Thoracic aorta (tissue), 2 donors: ENCODE data around the gene ZNF474. TPM values are rescaled to one million over a fixed set of nuclear protein-coding genes. Genes with fewer than 3 reads are reported as not detected.

Source experiments
- ATAC-seq: fragments of 150-250 bp; one replicate; pipeline ENCODE4 v1.8.0; 2017; ENCODE audit warnings: low read depth; ENCODE audit not compliant: insufficient number of reproducible peaks, low FRiP score
- DNase-seq: peaks from one replicate; pipeline ENCODE4 v3.0.0-alpha.2; 2020; ENCODE audit warnings: low spot score
- H3K27ac ChIP-seq, 2 donors: fragments of 200-600 bp; sonication (generic); 1 replicate in 1 of 2; 2 replicates in 1 of 2; pipeline ENCODE4 v1.5.1; 2016; ENCODE audit warnings: mild to moderate bottlenecking in 2 of 2, moderate library complexity in 2 of 2
- H3K27me3 ChIP-seq: fragments of 200-600 bp; sonication (generic); replicated peaks from 2 replicates; pipeline ENCODE4 v1.6.0; 2016; ENCODE audit warnings: mild to moderate bottlenecking; ENCODE audit not compliant: insufficient read depth
- H3K36me3 ChIP-seq: fragments of 200-600 bp; sonication (generic); one replicate; pipeline ENCODE4 v1.5.1; 2016
- H3K4me1 ChIP-seq, 2 donors: fragments of 200-600 bp; sonication (generic); 1 replicate in 1 of 2; 2 replicates in 1 of 2; pipeline versions ENCODE4 v1.5.1 to v1.6.0; 2016; ENCODE audit warnings: low read depth in 2 of 2, mild to moderate bottlenecking in 1 of 2; ENCODE audit not compliant: control insufficient read depth in 1 of 2
- H3K4me3 ChIP-seq: fragments of 200-600 bp; sonication (generic); 2 replicates; pipeline ENCODE4 v1.5.1; 2016; ENCODE audit warnings: mild to moderate bottlenecking
- H3K9me3 ChIP-seq: fragments of 200-600 bp; sonication (generic); 2 replicates; pipeline ENCODE4 v1.5.1; 2016
- CTCF ChIP-seq: fragments of 200-600 bp; sonication (generic); IDR thresholded peaks from one replicate; pipeline ENCODE4 v1.5.1; 2019; ENCODE audit warnings: antibody characterized with exemption
- total RNA-seq, 2 donors: library from RNA; depleted of rRNA; stranded (reverse); fragments of >200 nt; gene quantifications; one replicate each; pipeline versions ENCODE4 v1.1.0 to v1.2.3, GENCODE V29; 2016

ZNF474 gene
- total RNA-seq: under 1 TPM; 0.27 to 0.92 TPM

GRCh38 chr5:122129306-122129705 lies at the start of gene ZNF474:
Gene ZNF474, plus strand, starts transcription at chr5:122129546. Its CDS starts 22,445 bp downstream, at chr5:122151991.
- ATAC-seq (peak; percentile 72), DNase-seq (peak; percentile 31)
- no peaks in the 10 kb centered on the region for H3K9me3 ChIP-seq
- H3K4me3 ChIP-seq: no peak within 1 kb of the TSS
- no peak for TF ChIP-seq CTCF
- H3K4me1 ChIP-seq: peaks cover 5 to 20% of the 10 kb centered on the region in 2 donors
- H3K27ac ChIP-seq: no peak within 1 kb of the TSS
- H3K36me3 ChIP-seq: no peaks in the 10 kb centered on the region
- no peaks in the 10 kb centered on the region for H3K27me3 ChIP-seq

GRCh38 chr5:122081541-122081940 lies 47.8 kb upstream of the ZNF474 start:
- Histone ChIP-seq H3K4me1 (peaks cover 3 to 28% of the 10 kb centered on the region in 2 donors), H3K36me3 (no peaks in the 10 kb centered on the region), H3K27ac (peak overlapping the region; percentile 62 to 64), H3K27me3 (no peaks in the 10 kb centered on the region), H3K4me3 (no peak overlapping the region), H3K9me3 (no peaks in the 10 kb centered on the region)
- DNase-seq: no peak
- ATAC-seq: no peak
- no peak for TF ChIP-seq CTCF

GRCh38 chr5:122083535-122083934 lies 45.8 kb upstream of the ZNF474 start:
- Histone ChIP-seq H3K36me3 (no peaks in the 10 kb centered on the region), H3K9me3 (no peaks in the 10 kb centered on the region), H3K27ac (peak overlapping the region; percentile 9 to 62), H3K4me3 (no peak overlapping the region), H3K27me3 (no peaks in the 10 kb centered on the region), H3K4me1 (peaks cover 3 to 28% of the 10 kb centered on the region in 2 donors)
- DNase-seq: no peak
- no peak for TF ChIP-seq CTCF
- ATAC-seq: no peak

- H3K27me3 ChIP-seq: no peaks in the 10 kb centered on the region
- no peak for ATAC-seq
- no peak for TF ChIP-seq CTCF
- H3K27ac ChIP-seq: no peak overlapping the region
- no peak overlapping the region for H3K4me3 ChIP-seq
- DNase-seq: no peak
- no peaks in the 10 kb centered on the region for H3K36me3 ChIP-seq
- peaks cover 3 to 18% of the 10 kb centered on the region in 2 donors for H3K4me1 ChIP-seq
- no peaks in the 10 kb centered on the region for H3K9me3 ChIP-seq
These were observed 44.3 kb upstream of the ZNF474 start for GRCh38 chr5:122085041-122085440.

GRCh38 chr5:122089096-122090013 lies 40.0 kb upstream of the ZNF474 start:
- peaks cover 3 to 17% of the 10 kb centered on the region in 2 donors for H3K4me1 ChIP-seq
- no peak overlapping the region for H3K4me3 ChIP-seq
- H3K27me3 ChIP-seq: no peaks in the 10 kb centered on the region
- no peaks in the 10 kb centered on the region for H3K36me3 ChIP-seq
- H3K27ac ChIP-seq: no peak overlapping the region
- no peak for TF ChIP-seq CTCF
- no peak for DNase-seq
- no peaks in the 10 kb centered on the region for H3K9me3 ChIP-seq
- ATAC-seq: no peak
